HFFc6 (cell line): ENCODE results near the gene DEAF1. TPM values are rescaled to one million over a fixed set of nuclear protein-coding genes. Genes with fewer than 3 reads are reported as not detected.
A peak's percentile ranks its signal among the peaks of the same experiment; 100 is the strongest.

Source experiments
- DNase-seq: peaks from one replicate; pipeline ENCODE4 v3.0.0-alpha.2; 2018
- H3K27ac Mint-ChIP-seq: 2 replicates; pipeline ENCODE4 v1.8.0; 2020; ENCODE audit warnings: mild to moderate bottlenecking, mixed read lengths
- H3K27me3 Mint-ChIP-seq: 2 replicates; pipeline ENCODE4 v1.8.0; 2021; ENCODE audit warnings: mild to moderate bottlenecking, moderate library complexity, mixed read lengths; ENCODE audit not compliant: insufficient read depth
- H3K36me3 Mint-ChIP-seq: 2 replicates; pipeline ENCODE4 v1.8.0; 2021; ENCODE audit warnings: low read depth, mixed read lengths
- H3K4me1 Mint-ChIP-seq: 2 replicates; pipeline ENCODE4 v1.8.0; 2020; ENCODE audit warnings: low read depth, mixed read lengths
- H3K4me3 Mint-ChIP-seq: 2 replicates; pipeline ENCODE4 v1.8.0; 2020; ENCODE audit warnings: mild to moderate bottlenecking, moderate library complexity, mixed read lengths
- H3K9me3 Mint-ChIP-seq: 2 replicates; pipeline ENCODE4 v1.8.0; 2020; ENCODE audit warnings: mild to moderate bottlenecking, mixed read lengths
- CTCF ChIP-seq: fragments of 200-600 bp; sonication (generic); IDR thresholded peaks from 2 replicates; pipeline ENCODE4 v1.5.0; 2021; ENCODE audit warnings: antibody characterized with exemption, mild to moderate bottlenecking
- total RNA-seq, 6 experiments: library from RNA; stranded (reverse); fragmentation: NEBNext Ultra II Directional; extraction: Animal tissue kit (Norgen Biotek cat#: 25700); gene quantifications; 2 replicates in 1 of 6; 3 replicates in 5 of 6; pipeline ENCODE4 v1.2.3, GENCODE V29; 2021

The DEAF1 gene
- total RNA-seq, 6 experiments from 2014 or later, result 32.2 to 48.1 (median 34.6) TPM

DNA sequence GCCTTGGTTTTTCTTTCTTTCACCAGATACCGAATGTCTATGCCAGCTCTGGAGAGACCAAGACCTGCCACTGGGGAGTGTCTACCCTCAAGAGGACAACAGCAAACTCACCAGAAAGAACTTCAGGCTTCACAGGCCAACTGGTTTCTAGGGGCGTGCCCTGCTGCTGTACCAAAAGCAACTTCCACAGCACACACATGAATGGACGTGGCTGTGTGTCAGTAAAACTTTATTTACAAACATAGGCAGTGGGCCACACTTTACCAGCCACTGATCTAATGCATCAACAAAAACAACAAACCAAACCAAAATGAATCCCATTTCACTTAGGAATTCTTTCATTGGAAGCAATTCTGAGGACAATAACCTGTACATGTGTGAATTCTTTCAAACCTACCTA is 16.7 kb downstream of the DEAF1 start:
- Mint-ChIP-seq H3K4me1 (no peaks in the 10 kb centered on the region), H3K27ac (no peak overlapping the region), H3K36me3 (peaks cover 20% of the 10 kb centered on the region), H3K4me3 (no peak overlapping the region), H3K27me3 (no peaks in the 10 kb centered on the region; the same call in 1 of the 2 replicates), H3K9me3 (no peaks in the 10 kb centered on the region)
- no peak for DNase-seq
- no peak for TF ChIP-seq CTCF

DNA sequence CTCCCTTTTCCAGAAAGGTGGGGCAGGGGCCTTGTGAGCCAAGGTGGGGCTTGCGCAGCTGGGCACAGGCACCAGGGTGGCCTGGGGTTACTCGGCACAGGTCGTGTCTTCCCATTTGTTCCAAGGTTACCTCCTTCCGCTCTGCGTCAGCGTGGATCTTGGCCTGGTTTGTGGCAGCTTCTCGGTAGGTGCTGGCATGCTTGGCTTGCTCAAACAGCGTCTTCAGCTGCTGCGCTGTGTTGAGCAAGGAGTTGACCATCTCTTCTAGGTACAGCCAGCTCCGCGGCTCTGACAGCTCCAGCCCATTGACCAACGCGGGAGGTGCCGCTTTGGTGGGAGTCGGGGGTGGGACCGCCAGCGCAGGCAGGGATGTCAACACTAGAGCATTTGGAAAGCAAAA is 20.6 kb downstream of the DEAF1 start:
- Mint-ChIP-seq H3K36me3 (peaks cover 16% of the 10 kb centered on the region), H3K9me3 (no peaks in the 10 kb centered on the region)

GRCh38 chr11:673866-674265 is 21.2 kb downstream of the DEAF1 start:
- no peak overlapping the region for H3K4me3 Mint-ChIP-seq
- H3K36me3 Mint-ChIP-seq, result peaks cover 16% of the 10 kb centered on the region
- no peaks in the 10 kb centered on the region for H3K4me1 Mint-ChIP-seq
- no peak overlapping the region for H3K27ac Mint-ChIP-seq
- no peak for TF ChIP-seq CTCF
- no peaks in the 10 kb centered on the region for H3K9me3 Mint-ChIP-seq
- no peak for DNase-seq
- no peaks in the 10 kb centered on the region; the same call in 1 of the 2 replicates for H3K27me3 Mint-ChIP-seq

More for the DNA sequence above, 20.6 kb downstream of the DEAF1 start:
- DNase-seq, result no peak
- TF ChIP-seq CTCF, result no peak
- Mint-ChIP-seq H3K4me1 (no peaks in the 10 kb centered on the region), H3K27me3 (no peaks in the 10 kb centered on the region; the same call in 1 of the 2 replicates), H3K4me3 (no peak overlapping the region), H3K27ac (no peak overlapping the region)

GRCh38 chr11:665704-666281 is 29.2 kb downstream of the DEAF1 start:
- Mint-ChIP-seq H3K36me3 (peaks cover 9% of the 10 kb centered on the region), H3K4me1 (peaks cover 15% of the 10 kb centered on the region), H3K9me3 (no peaks in the 10 kb centered on the region), H3K27me3 (no peaks in the 10 kb centered on the region; the same call in 1 of the 2 replicates), H3K27ac (peak overlapping the region; percentile 95), H3K4me3 (peak overlapping the region; percentile 49)
- peak; percentile 65 for DNase-seq
- no peak for TF ChIP-seq CTCF

GRCh38 chr11:665062-665703 is 29.8 kb downstream of the DEAF1 start:
- no peak for DNase-seq
- peaks cover 9% of the 10 kb centered on the region for H3K36me3 Mint-ChIP-seq
- TF ChIP-seq CTCF, result no peak
- no peaks in the 10 kb centered on the region for H3K9me3 Mint-ChIP-seq
- peaks cover 15% of the 10 kb centered on the region for H3K4me1 Mint-ChIP-seq
- peak overlapping the region; percentile 95 for H3K27ac Mint-ChIP-seq
- H3K27me3 Mint-ChIP-seq, result no peaks in the 10 kb centered on the region; the same call in 1 of the 2 replicates
- no peak overlapping the region; the same call in 1 of the 2 replicates for H3K4me3 Mint-ChIP-seq
